Stimulated activated CD8-positive, alpha-beta memory T cell treated with anti-CD3 and anti-CD28 coated beads, Interleukin-15, amount 100 ng/mL, for 48 hours (primary cell): ENCODE measurements around the gene LRRC25.
A peak's percentile ranks its signal among the peaks of the same experiment; 100 is the strongest.

ENCODE experiments used
- DNase-seq, 2 donors: peaks; one replicate each; pipeline ENCODE4 v3.0.0-alpha.2; 2020; ENCODE audit warnings: low read depth in 2 of 2

Gene LRRC25

GRCh38 chr19:18424890-18425514 is 27.6 kb upstream of the LRRC25 start:
- DNase-seq = no peak

- DNase-seq = no peak
These were observed 26.9 kb upstream of the LRRC25 start for GRCh38 chr19:18424122-18424889.

GRCh38 chr19:18423258-18424020 is 26.0 kb upstream of the LRRC25 start:
- DNase-seq = no peak

- DNase-seq = no peak
These were observed 25.2 kb upstream of the LRRC25 start for GRCh38 chr19:18422530-18423191.

GRCh38 chr19:18421371-18421959 is 24.0 kb upstream of the LRRC25 start:
- no peak for DNase-seq

- no peak for DNase-seq
These were observed 23.5 kb upstream of the LRRC25 start for GRCh38 chr19:18420930-18421329.

GRCh38 chr19:18419699-18420460 is 22.5 kb upstream of the LRRC25 start:
- peak in 1 of 2 donors; percentile 42 for DNase-seq

- DNase-seq = peak in 1 of 2 donors; percentile 60
These were observed 21.8 kb upstream of the LRRC25 start, which contains the start of gene SSBP4 for GRCh38 chr19:18419195-18419698. Gene SSBP4 (plus strand): TSS chr19:18419398. CDS start chr19:18419649, 251 bp downstream.

GRCh38 chr19:18418483-18419194 is 21.2 kb upstream of the LRRC25 start:
- peak in 1 of 2 donors; percentile 21 for DNase-seq

GRCh38 chr19:18418029-18418482 is 20.6 kb upstream of the LRRC25 start:
- DNase-seq = no peak

GRCh38 chr19:18417250-18418028 is 20.0 kb upstream of the LRRC25 start:
- peak in 1 of 2 donors; percentile 21 for DNase-seq

- DNase-seq = peak; percentile 56 to 67
These were observed 19.4 kb upstream of the LRRC25 start for GRCh38 chr19:18416778-18417249.

- DNase-seq = no peak
These were observed 17.9 kb upstream of the LRRC25 start for GRCh38 chr19:18415178-18415867.

- DNase-seq = no peak
These were observed 17.2 kb upstream of the LRRC25 start for GRCh38 chr19:18414504-18415177.

- no peak for DNase-seq
These were observed 15.3 kb upstream of the LRRC25 start for GRCh38 chr19:18412610-18413239.

GRCh38 chr19:18408053-18408476 is 10.6 kb upstream of the LRRC25 start:
- DNase-seq = no peak

GRCh38 chr19:18406749-18407148 is 9.3 kb upstream of the LRRC25 start:
- no peak for DNase-seq
